Esophagus (tissue), 2 donors: Measurements from ENCODE around the gene IER5. TPM values are rescaled to one million over a fixed set of nuclear protein-coding genes. Genes with fewer than 3 reads are reported as not detected.

ENCODE experiments used
- H3K27ac ChIP-seq, 2 donors: one replicate each; pipeline ENCODE4 v1.5.1; 2013; ENCODE audit warnings: low read depth in 2 of 2, mild to moderate bottlenecking in 2 of 2, inconsistent platforms in 1 of 2, low read length in 1 of 2, moderate library complexity in 1 of 2
- H3K27me3 ChIP-seq, 2 donors: one replicate each; pipeline ENCODE4 v1.6.1; 2013; ENCODE audit warnings: low read length in 2 of 2, control low read depth in 1 of 2, mild to moderate bottlenecking in 1 of 2; ENCODE audit not compliant: insufficient read depth in 2 of 2, control insufficient read depth in 1 of 2
- H3K36me3 ChIP-seq, 2 donors: one replicate each; pipeline ENCODE4 v1.6.1; 2013; ENCODE audit warnings: low read length in 1 of 2; ENCODE audit not compliant: control insufficient read depth in 2 of 2, insufficient read depth in 2 of 2
- H3K4me1 ChIP-seq, 2 donors: one replicate each; pipeline ENCODE4 v1.6.1; 2013; ENCODE audit warnings: low read length in 1 of 2; ENCODE audit not compliant: control insufficient read depth in 2 of 2, insufficient read depth in 2 of 2
- H3K4me3 ChIP-seq, 2 donors: one replicate each; pipeline ENCODE4 v1.5.1; 2013; ENCODE audit warnings: low read length in 2 of 2, mild to moderate bottlenecking in 2 of 2, low read depth in 1 of 2, moderate library complexity in 1 of 2
- H3K9me3 ChIP-seq, 2 donors: one replicate each; pipeline ENCODE4 v1.6.1; 2013; ENCODE audit warnings: mild to moderate bottlenecking in 2 of 2, low read depth in 1 of 2, low read length in 1 of 2, moderate library complexity in 1 of 2; ENCODE audit not compliant: control insufficient read depth in 2 of 2, insufficient read depth in 1 of 2
- WGBS, 2 donors: extraction: QIAGEN DNeasy Blood & Tissue Kit; methylation state at CpG; one replicate each; pipeline ENCODE4 v1.1.7; 2013; 5-methylcytosine and 5-hydroxymethylcytosine counted together
- polyA plus RNA-seq, 2 donors: library from polyadenylated mRNA; stranded (reverse); fragments of 200-250 nt; gene quantifications; one replicate each; pipeline ENCODE4 v1.2.3, GENCODE V29; 2013
- donor health status: healthy with polysubstance abuse.
- donor health status: Bipolar disorder and iron deficiency.

The IER5 gene
- polyA plus RNA-seq, 2 donors: 16.7 to 27.2 TPM

- H3K4me3 ChIP-seq: no peak overlapping the region
- no peaks in the 10 kb centered on the region for H3K9me3 ChIP-seq
- H3K36me3 ChIP-seq: no peaks in the 10 kb centered on the region
- peaks cover 8 to 25% of the 10 kb centered on the region in 2 donors for H3K4me1 ChIP-seq
- WGBS, 2 donors: 60 to 63% methylated on average over 19 of the region's 19 CpGs
- peak overlapping the region in 1 of 2 donors; percentile 76 for H3K27ac ChIP-seq
- no peaks in the 10 kb centered on the region for H3K27me3 ChIP-seq
These were observed 40.3 kb downstream of the IER5 start for GRCh38 chr1:181128592-181129497.

DNA sequence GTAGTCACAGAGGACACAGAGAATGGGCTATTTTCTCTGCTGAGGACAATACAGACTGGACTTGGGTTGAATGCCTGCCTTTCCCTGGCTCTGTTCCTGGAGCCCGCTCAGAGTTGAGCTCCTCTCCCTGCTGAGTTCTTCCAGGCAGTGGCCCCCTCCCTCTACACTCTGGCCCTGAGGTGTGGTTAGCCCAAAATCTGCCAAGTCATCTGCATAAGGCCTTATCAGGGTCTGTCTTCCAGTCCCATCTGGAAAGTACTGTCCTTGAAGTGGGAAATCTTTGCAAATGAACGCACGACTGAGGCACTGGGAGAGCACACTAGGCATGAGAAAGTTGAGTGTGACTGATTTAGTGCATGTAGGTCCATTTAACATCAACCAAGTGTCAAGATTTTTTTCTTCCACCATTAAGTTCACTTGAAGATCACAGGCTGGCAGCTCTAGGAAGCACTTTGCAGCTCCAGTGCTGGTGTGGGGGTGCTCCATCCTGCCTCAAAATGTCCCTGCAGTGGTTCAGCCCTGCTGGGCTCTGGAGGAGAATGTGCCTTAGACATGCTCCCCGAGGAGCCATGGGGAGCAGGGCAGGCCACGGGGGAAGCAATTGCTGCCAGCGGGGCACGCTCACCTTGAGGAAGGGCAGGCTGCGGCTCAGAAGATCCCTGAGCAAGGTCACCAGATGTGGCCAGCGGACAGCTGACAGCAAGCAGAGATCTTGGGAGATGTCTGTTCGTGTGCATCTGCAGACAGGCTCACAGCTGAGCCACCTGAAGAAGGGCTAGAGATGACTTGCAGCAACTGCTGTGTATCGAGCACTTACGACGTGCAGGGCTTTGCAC, 41.5 kb downstream of the IER5 start:
- Histone ChIP-seq H3K4me1 (peaks cover 8 to 32% of the 10 kb centered on the region in 2 donors), H3K36me3 (no peaks in the 10 kb centered on the region), H3K4me3 (no peak overlapping the region), H3K27me3 (no peaks in the 10 kb centered on the region), H3K27ac (peak overlapping the region in 1 of 2 donors; percentile 34), H3K9me3 (no peaks in the 10 kb centered on the region)
- 89 to 91% methylated on average over 13 of the region's 13 CpGs for WGBS, 2 donors

- no peaks in the 10 kb centered on the region for H3K27me3 ChIP-seq
- no peak overlapping the region for H3K27ac ChIP-seq
- H3K4me3 ChIP-seq: no peak overlapping the region
- H3K9me3 ChIP-seq: no peaks in the 10 kb centered on the region
- 79% methylated on average over 8 of the region's 8 CpGs for WGBS, 2 donors
- H3K36me3 ChIP-seq: no peaks in the 10 kb centered on the region
- peaks cover 8 to 37% of the 10 kb centered on the region in 2 donors for H3K4me1 ChIP-seq
These were observed 42.9 kb downstream of the IER5 start for GRCh38 chr1:181131255-181131941.

GRCh38 chr1:181133441-181133951, 45.0 kb downstream of the IER5 start:
- WGBS, 2 donors: 88 to 90% methylated on average over 6 of the region's 6 CpGs
- H3K27me3 ChIP-seq: no peaks in the 10 kb centered on the region
- no peaks in the 10 kb centered on the region for H3K9me3 ChIP-seq
- no peaks in the 10 kb centered on the region for H3K36me3 ChIP-seq
- H3K4me3 ChIP-seq: no peak overlapping the region
- H3K27ac ChIP-seq: peak overlapping the region in 1 of 2 donors; percentile 57
- peaks cover 4 to 28% of the 10 kb centered on the region in 2 donors for H3K4me1 ChIP-seq

GRCh38 chr1:181133969-181134418, 45.5 kb downstream of the IER5 start:
- 86 to 87% methylated on average over 12 of the region's 12 CpGs for WGBS, 2 donors
- no peaks in the 10 kb centered on the region for H3K36me3 ChIP-seq
- H3K9me3 ChIP-seq: no peaks in the 10 kb centered on the region
- no peak overlapping the region for H3K4me3 ChIP-seq
- H3K27ac ChIP-seq: peak overlapping the region; percentile 7 to 57
- no peaks in the 10 kb centered on the region for H3K27me3 ChIP-seq
- peaks cover 2 to 26% of the 10 kb centered on the region in 2 donors for H3K4me1 ChIP-seq

- Histone ChIP-seq H3K4me3 (no peak overlapping the region), H3K27ac (peak overlapping the region; percentile 86 to 92)
- 47 to 55% methylated on average over 17 of the region's 17 CpGs for WGBS, 2 donors
These were observed 46.3 kb downstream of the IER5 start for GRCh38 chr1:181134543-181135436.

DNA sequence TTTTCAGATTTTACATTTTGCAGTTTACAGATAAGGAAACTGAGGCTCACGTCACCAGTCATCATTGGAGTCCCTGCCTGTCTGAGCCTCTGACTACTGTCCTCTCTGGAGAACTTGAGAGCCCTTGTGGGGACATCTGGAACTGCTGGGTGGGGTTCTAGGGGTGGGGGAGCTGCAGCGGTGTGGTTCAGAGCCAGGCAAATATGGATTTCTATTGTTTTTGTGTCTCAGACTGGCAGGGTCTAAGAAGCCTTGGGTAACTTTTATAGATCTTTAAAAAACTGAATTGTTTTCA, 46.9 kb downstream of the IER5 start:
- H3K27me3 ChIP-seq: no peaks in the 10 kb centered on the region
- H3K27ac ChIP-seq: peak overlapping the region; percentile 86 to 92
- 73 to 90% methylated on average over 2 of the region's 2 CpGs for WGBS, 2 donors
- peaks cover 3 to 24% of the 10 kb centered on the region in 2 donors for H3K4me1 ChIP-seq
- no peaks in the 10 kb centered on the region for H3K9me3 ChIP-seq
- H3K36me3 ChIP-seq: no peaks in the 10 kb centered on the region
- no peak overlapping the region for H3K4me3 ChIP-seq

More at GRCh38 chr1:181134543-181135436, 46.3 kb downstream of the IER5 start:
- Histone ChIP-seq H3K9me3 (no peaks in the 10 kb centered on the region), H3K27me3 (no peaks in the 10 kb centered on the region), H3K36me3 (no peaks in the 10 kb centered on the region), H3K4me1 (peaks cover 6 to 30% of the 10 kb centered on the region in 2 donors)

GRCh38 chr1:181135815-181136737, 47.6 kb downstream of the IER5 start:
- peak overlapping the region; percentile 26 to 86 for H3K27ac ChIP-seq
- H3K4me1 ChIP-seq: peaks cover 3 to 23% of the 10 kb centered on the region in 2 donors
- H3K9me3 ChIP-seq: no peaks in the 10 kb centered on the region
- no peaks in the 10 kb centered on the region for H3K27me3 ChIP-seq
- WGBS, 2 donors: 81 to 83% methylated on average over 12 of the region's 12 CpGs
- no peaks in the 10 kb centered on the region for H3K36me3 ChIP-seq
- H3K4me3 ChIP-seq: no peak overlapping the region
